Measurements from ENCODE around the gene TTLL10. TPM values are rescaled to one million over a fixed set of nuclear protein-coding genes. Genes with fewer than 3 reads are reported as not detected.

Gene TTLL10
- total RNA-seq (2022), result 0.29 and 1.2 TPM in 2 replicates
- Bru-seq, nascent RNA, result percentile 22 among the genes with signal in this experiment
- percentile 25 among the genes with signal in this experiment for BruChase-seq, experiment 1, labeled RNA remaining after a 2-hour chase
- BruChase-seq, experiment 2, labeled RNA remaining after a 6-hour chase, result percentile 26 among the genes with signal in this experiment
- long read RNA-seq, result 0 reads

GRCh38 chr1:1173793-1174415 is at the start of gene TTLL10:
TSS of gene TTLL10 (plus strand) at chr1:1173880. CDS start at chr1:1179216, 5,336 bp downstream.
- no peaks in the 10 kb centered on the region for H3K27me3 Mint-ChIP-seq (ENCODE audit: insufficient read depth, unreplicated experiment)
- intact Hi-C loops (cut with micrococcal nuclease; ENCODE audit: unreplicated experiment), result no loop called here

DNA sequence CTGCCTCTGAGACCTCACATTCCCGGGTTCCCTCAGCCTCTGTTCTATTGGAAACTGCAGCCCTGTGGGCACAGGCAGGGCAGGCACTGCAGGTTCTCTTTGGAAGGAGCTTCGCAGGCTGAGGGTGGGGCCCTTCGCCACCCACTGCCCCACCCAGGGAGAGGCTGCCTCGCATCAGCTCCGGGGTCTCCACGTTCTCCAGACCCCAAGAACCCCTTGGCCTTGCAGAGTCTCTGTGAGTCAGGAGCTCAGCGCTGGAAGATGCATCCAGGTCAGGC is 49.2 kb upstream of the TTLL10 start:
- no peak for DNase-seq
- TF ChIP-seq, protein P1, sequence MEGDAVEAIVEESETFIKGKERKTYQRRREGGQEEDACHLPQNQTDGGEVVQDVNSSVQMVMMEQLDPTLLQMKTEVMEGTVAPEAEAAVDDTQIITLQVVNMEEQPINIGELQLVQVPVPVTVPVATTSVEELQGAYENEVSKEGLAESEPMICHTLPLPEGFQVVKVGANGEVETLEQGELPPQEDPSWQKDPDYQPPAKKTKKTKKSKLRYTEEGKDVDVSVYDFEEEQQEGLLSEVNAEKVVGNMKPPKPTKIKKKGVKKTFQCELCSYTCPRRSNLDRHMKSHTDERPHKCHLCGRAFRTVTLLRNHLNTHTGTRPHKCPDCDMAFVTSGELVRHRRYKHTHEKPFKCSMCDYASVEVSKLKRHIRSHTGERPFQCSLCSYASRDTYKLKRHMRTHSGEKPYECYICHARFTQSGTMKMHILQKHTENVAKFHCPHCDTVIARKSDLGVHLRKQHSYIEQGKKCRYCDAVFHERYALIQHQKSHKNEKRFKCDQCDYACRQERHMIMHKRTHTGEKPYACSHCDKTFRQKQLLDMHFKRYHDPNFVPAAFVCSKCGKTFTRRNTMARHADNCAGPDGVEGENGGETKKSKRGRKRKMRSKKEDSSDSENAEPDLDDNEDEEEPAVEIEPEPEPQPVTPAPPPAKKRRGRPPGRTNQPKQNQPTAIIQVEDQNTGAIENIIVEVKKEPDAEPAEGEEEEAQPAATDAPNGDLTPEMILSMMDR (IDR thresholded peaks at IDR 0.05; ENCODE audit: insufficient read depth in 1 of 2, low read depth in 1 of 2, low read length in 1 of 2, severe bottlenecking in 1 of 2, unreplicated experiment in 1 of 2), result no peak
- POLR2A ChIA-PET, result interaction anchor here (1.3 to 2.2 kb wide), 3 partner anchors 12 to 45 kb away, joined by 5 to 15 read pairs (median 7); no protein-coding TSS in a partner anchor
- Mint-ChIP-seq H3K27me3 (ENCODE audit: insufficient read depth, unreplicated experiment) (no peaks in the 10 kb centered on the region), H3K9me3 (ENCODE audit: unreplicated experiment) (no peaks in the 10 kb centered on the region), H3K36me3 (ENCODE audit: insufficient read depth, unreplicated experiment) (peaks cover 16% of the 10 kb centered on the region), H3K4me3 (ENCODE audit: unreplicated experiment) (peak overlapping the region; percentile 69), H3K4me1 (ENCODE audit: low read depth, unreplicated experiment) (peaks cover 16% of the 10 kb centered on the region), H3K27ac (ENCODE audit: unreplicated experiment) (peak overlapping the region; percentile 96)
- CTCF ChIA-PET, result interaction anchor here (1.1 kb wide), 1 partner anchor 38 kb away, joined by 5 read pairs; no protein-coding TSS in a partner anchor
- BruUV-seq (replicated peaks), result no TSS peak
- Histone ChIP-seq H3K27me3 (replicated peaks; ENCODE audit: control insufficient read depth, insufficient read depth, low read length) (no peaks in the 10 kb centered on the region), H3K4me1 (peaks cover 56% of the 10 kb centered on the region), H3K9me3 (no peaks in the 10 kb centered on the region), H3K36me3 (ENCODE audit: control insufficient read depth, insufficient read depth, low read length) (no peaks in the 10 kb centered on the region), H3K4me3 (ENCODE audit: low read depth, low read length) (no peak overlapping the region)
- intact Hi-C loops (cut with micrococcal nuclease; ENCODE audit: unreplicated experiment), result loop anchor here (1.0 to 2.0 kb wide), 2 partner anchors 8 to 38 kb away; no protein-coding TSS in a partner anchor

More at GRCh38 chr1:1173793-1174415, at the start of gene TTLL10:
- Histone ChIP-seq H3K27me3 (replicated peaks; ENCODE audit: control insufficient read depth, insufficient read depth, low read length) (no peaks in the 10 kb centered on the region), H3K9me3 (no peaks in the 10 kb centered on the region), H3K36me3 (ENCODE audit: control insufficient read depth, insufficient read depth, low read length) (no peaks in the 10 kb centered on the region), H3K4me3 (ENCODE audit: low read depth, low read length) (no peak within 1 kb of the TSS), H3K4me1 (peaks cover 6% of the 10 kb centered on the region)
- Mint-ChIP-seq H3K9me3 (ENCODE audit: unreplicated experiment) (no peaks in the 10 kb centered on the region), H3K4me1 (ENCODE audit: low read depth, unreplicated experiment) (peaks cover 7% of the 10 kb centered on the region), H3K36me3 (ENCODE audit: insufficient read depth, unreplicated experiment) (peaks cover 20% of the 10 kb centered on the region), H3K4me3 (ENCODE audit: unreplicated experiment) (no peak within 1 kb of the TSS), H3K27ac (ENCODE audit: unreplicated experiment) (no peak within 1 kb of the TSS)
- ChIA-PET CTCF (no interaction called here), POLR2A (interaction anchor here (0.5 kb wide), 1 partner anchor 269 kb away, joined by 4 read pairs; no protein-coding TSS in a partner anchor)
- TF ChIP-seq, protein P1 (IDR thresholded peaks at IDR 0.05; ENCODE audit: insufficient read depth in 1 of 2, low read depth in 1 of 2, low read length in 1 of 2, severe bottlenecking in 1 of 2, unreplicated experiment in 1 of 2), result no peak
- DNase-seq, result peak in 1 of 2 experiments; percentile 17
- no TSS peak for BruUV-seq (replicated peaks)

- BruUV-seq (replicated peaks), result TSS peak; percentile 81
- Mint-ChIP-seq H3K27ac (ENCODE audit: unreplicated experiment) (peak overlapping the region; percentile 96), H3K36me3 (ENCODE audit: insufficient read depth, unreplicated experiment) (peaks cover 16% of the 10 kb centered on the region), H3K4me1 (ENCODE audit: low read depth, unreplicated experiment) (peaks cover 16% of the 10 kb centered on the region), H3K9me3 (ENCODE audit: unreplicated experiment) (no peaks in the 10 kb centered on the region), H3K4me3 (ENCODE audit: unreplicated experiment) (peak overlapping the region; percentile 69), H3K27me3 (ENCODE audit: insufficient read depth, unreplicated experiment) (no peaks in the 10 kb centered on the region)
- Histone ChIP-seq H3K4me3 (ENCODE audit: low read depth, low read length) (peak overlapping the region; percentile 18), H3K9me3 (no peaks in the 10 kb centered on the region), H3K4me1 (peaks cover 56% of the 10 kb centered on the region), H3K36me3 (ENCODE audit: control insufficient read depth, insufficient read depth, low read length) (no peaks in the 10 kb centered on the region), H3K27me3 (replicated peaks; ENCODE audit: control insufficient read depth, insufficient read depth, low read length) (no peaks in the 10 kb centered on the region)
- TF ChIP-seq, protein P1 (IDR thresholded peaks at IDR 0.05; ENCODE audit: insufficient read depth in 1 of 2, low read depth in 1 of 2, low read length in 1 of 2, severe bottlenecking in 1 of 2, unreplicated experiment in 1 of 2), result no peak
- CTCF ChIA-PET, result interaction anchor here (1.0 to 1.1 kb wide), 2 partner anchors 38 to 167 kb away, joined by 3 to 5 read pairs; no protein-coding TSS in a partner anchor
- POLR2A ChIA-PET, result interaction anchor here (0.5 to 2.2 kb wide), 10 partner anchors 8 to 149 kb away, joined by 3 to 15 read pairs (median 5); partner anchors contain the start of gene UBE2J2
- intact Hi-C loops (cut with micrococcal nuclease; ENCODE audit: unreplicated experiment), result loop anchor here (1.0 to 2.0 kb wide), 2 partner anchors 7 to 38 kb away; no protein-coding TSS in a partner anchor
- DNase-seq, result peak; percentile 87 to 93
These were observed 48.7 kb upstream of the TTLL10 start for GRCh38 chr1:1124786-1125642.

Measured in Caco-2 (cell line).